Activated B cell treated with CpG ODN at 0.5 μM for 24 hours (primary cell): ENCODE data around the gene EML6. TPM values are rescaled to one million over a fixed set of nuclear protein-coding genes. Genes with fewer than 3 reads are reported as not detected.

Experiments
- ATAC-seq: fragments of 200-7000 bp; cut with Tn5 transposase; one replicate; pipeline ENCODE4 v1.10.0; 2021; ENCODE audit warnings: low read depth, mild to moderate bottlenecking, moderate library complexity
- CTCF ChIA-PET: fragments of 350-600 bp; sonication (Branson Sonifier 250); formaldehyde crosslinking; loops from one replicate; lab custom pipeline; 2021; ENCODE audit warnings: antibody characterized with exemption; lab: Charles Lee
- POLR2A ChIA-PET: fragments of 350-600 bp; sonication (Branson Sonifier 250); formaldehyde crosslinking; loops from one replicate; lab custom pipeline; 2021; ENCODE audit warnings: antibody characterized with exemption; lab: Charles Lee
- DNase-seq: peaks from one replicate; pipeline ENCODE4 v3.0.0; 2022
- H3K27ac Mint-ChIP-seq: one replicate; pipeline ENCODE4 v1.8.0; 2020; ENCODE audit warnings: mixed read lengths
- H3K27me3 Mint-ChIP-seq: one replicate; pipeline ENCODE4 v1.8.0; 2021; ENCODE audit warnings: mixed read lengths
- H3K36me3 Mint-ChIP-seq: one replicate; pipeline ENCODE4 v1.8.0; 2021; ENCODE audit warnings: low read depth, mixed read lengths
- H3K4me1 Mint-ChIP-seq: one replicate; pipeline ENCODE4 v1.8.0; 2021; ENCODE audit warnings: mixed read lengths
- H3K4me3 Mint-ChIP-seq: one replicate; pipeline ENCODE4 v1.8.0; 2020; ENCODE audit warnings: mild to moderate bottlenecking, mixed read lengths
- H3K9me3 Mint-ChIP-seq: one replicate; pipeline ENCODE4 v1.8.0; 2020; ENCODE audit warnings: mixed read lengths
- CTCF ChIP-seq: fragments of 200-600 bp; IDR thresholded peaks from one replicate; pipeline ENCODE4 v1.8.0; 2022; ENCODE audit warnings: antibody characterized with exemption, mild to moderate bottlenecking
- intact Hi-C: fragments of 100-400 bp; cut with micrococcal nuclease; formaldehyde crosslinking; loops from one replicate; pipeline ENCODE4 v1.15.1; 2024
- total RNA-seq: library from RNA; stranded (reverse); gene quantifications from 2 replicates; pipeline ENCODE4 v1.2.3, GENCODE V29; 2022

The EML6 gene
- total RNA-seq, 1 donor from 2014 or later: 31.5 TPM

GRCh38 chr2:54903736-54904554 lies 180.5 kb downstream of the EML6 start:
- no peaks in the 10 kb centered on the region for H3K27me3 Mint-ChIP-seq
- H3K4me3 Mint-ChIP-seq: no peak overlapping the region
- ChIA-PET CTCF (no interaction called here), POLR2A (no interaction called here)
- DNase-seq (no peak), ATAC-seq (no peak)
- H3K9me3 Mint-ChIP-seq: no peaks in the 10 kb centered on the region
- no peak overlapping the region for H3K27ac Mint-ChIP-seq
- peaks cover 5% of the 10 kb centered on the region for H3K36me3 Mint-ChIP-seq
- intact Hi-C loops: loop anchor here (5.0 kb wide), 1 partner anchor 113 kb away; no protein-coding TSS in a partner anchor
- H3K4me1 Mint-ChIP-seq: no peaks in the 10 kb centered on the region
- TF ChIP-seq CTCF: no peak

GRCh38 chr2:54904836-54905235 lies 181.4 kb downstream of the EML6 start:
- H3K9me3 Mint-ChIP-seq: no peaks in the 10 kb centered on the region
- no peak overlapping the region for H3K4me3 Mint-ChIP-seq
- H3K4me1 Mint-ChIP-seq: no peaks in the 10 kb centered on the region
- ChIA-PET POLR2A (no interaction called here), CTCF (no interaction called here)
- ATAC-seq (no peak), DNase-seq (no peak)
- no peaks in the 10 kb centered on the region for H3K27me3 Mint-ChIP-seq
- intact Hi-C loops: loop anchor here (5.0 kb wide), 1 partner anchor 112 kb away; no protein-coding TSS in a partner anchor
- H3K36me3 Mint-ChIP-seq: peaks cover 5% of the 10 kb centered on the region
- no peak for TF ChIP-seq CTCF
- H3K27ac Mint-ChIP-seq: no peak overlapping the region

GRCh38 chr2:54906716-54907115 lies 183.3 kb downstream of the EML6 start:
- intact Hi-C loops: no loop called here
- Mint-ChIP-seq H3K4me1 (no peaks in the 10 kb centered on the region), H3K27ac (no peak overlapping the region), H3K27me3 (no peaks in the 10 kb centered on the region), H3K9me3 (no peaks in the 10 kb centered on the region), H3K4me3 (no peak overlapping the region), H3K36me3 (peaks cover 10% of the 10 kb centered on the region)
- ChIA-PET CTCF (no interaction called here), POLR2A (no interaction called here)
- ATAC-seq (no peak), DNase-seq (no peak)
- no peak for TF ChIP-seq CTCF

GRCh38 chr2:54907663-54908062 lies 184.2 kb downstream of the EML6 start:
- H3K4me3 Mint-ChIP-seq: no peak overlapping the region
- peaks cover 20% of the 10 kb centered on the region for H3K36me3 Mint-ChIP-seq
- ChIA-PET POLR2A (no interaction called here), CTCF (no interaction called here)
- no peaks in the 10 kb centered on the region for H3K9me3 Mint-ChIP-seq
- H3K27me3 Mint-ChIP-seq: no peaks in the 10 kb centered on the region
- no peaks in the 10 kb centered on the region for H3K4me1 Mint-ChIP-seq
- no peak for TF ChIP-seq CTCF
- H3K27ac Mint-ChIP-seq: no peak overlapping the region
- intact Hi-C loops: no loop called here
- no peak for DNase-seq
- ATAC-seq: no peak

GRCh38 chr2:54908591-54908990 lies 185.1 kb downstream of the EML6 start:
- Mint-ChIP-seq H3K27me3 (no peaks in the 10 kb centered on the region), H3K4me3 (no peak overlapping the region), H3K4me1 (no peaks in the 10 kb centered on the region), H3K36me3 (peaks cover 21% of the 10 kb centered on the region), H3K27ac (no peak overlapping the region), H3K9me3 (no peaks in the 10 kb centered on the region)
- CTCF ChIA-PET: no interaction called here
- TF ChIP-seq CTCF: no peak
- intact Hi-C loops: no loop called here
- ATAC-seq (no peak), DNase-seq (no peak)
- POLR2A ChIA-PET: no interaction called here
